IMR-90 (cell line): ENCODE results near the gene SLC6A6. TPM values are rescaled to one million over a fixed set of nuclear protein-coding genes. Genes with fewer than 3 reads are reported as not detected.

Experiments used
- ATAC-seq: fragments of 200-7000 bp; cut with Tn5 transposase; 2 replicates; pipeline ENCODE4 v1.9.1; 2020; ENCODE audit warnings: low read depth, mild to moderate bottlenecking, moderate library complexity
- BruUV-seq: library from RNA; stranded (reverse); fragments of 400-500 nt; replicated peaks from 2 replicates; lab custom pipeline; 2021; lab: Mats Ljungman, UMichigan
- CTCF ChIA-PET: fragments of 300-600 bp; formaldehyde crosslinking; extraction: SDS; loops from one replicate; lab custom pipeline; 2021; ENCODE audit warnings: antibody characterized with exemption; lab: Yijun Ruan, JAX
- POLR2A ChIA-PET: fragments of 300-600 bp; sonication (Branson Sonifier 250); formaldehyde crosslinking; loops from one replicate; lab custom pipeline; 2022; ENCODE audit warnings: antibody characterized with exemption; ENCODE audit not compliant: unreplicated experiment; lab: Charles Lee
- DNase-seq: peaks from one replicate; pipeline ENCODE4 v3.0.0; 2013
- H2AFZ ChIP-seq: replicated peaks from 2 replicates; pipeline ENCODE3; 2013; ENCODE audit warnings: low read length, mild to moderate bottlenecking; ENCODE audit not compliant: poor library complexity
- H2AK5ac ChIP-seq: 2 replicates; pipeline ENCODE4 v1.6.1; 2013; ENCODE audit warnings: low read depth, low read length, inconsistent platforms
- H2AK9ac ChIP-seq: replicated peaks from 2 replicates; pipeline ENCODE3; 2013; ENCODE audit warnings: mild to moderate bottlenecking, low read depth, low read length, moderate library complexity; ENCODE audit not compliant: poor library complexity
- H2BK120ac ChIP-seq: 2 replicates; pipeline ENCODE4 v1.6.1; 2013; ENCODE audit warnings: low read depth, low read length, inconsistent platforms
- H2BK15ac ChIP-seq: 3 replicates; pipeline ENCODE4 v1.6.1; 2013; ENCODE audit warnings: low read depth, low read length, inconsistent platforms
- H2BK20ac ChIP-seq: 2 replicates; pipeline ENCODE4 v1.6.1; 2013; ENCODE audit warnings: low read depth, mild to moderate bottlenecking, inconsistent platforms, low read length, moderate library complexity
- H2BK5ac ChIP-seq: 2 replicates; pipeline ENCODE4 v1.6.1; 2013; ENCODE audit warnings: mild to moderate bottlenecking, low read depth, low read length, inconsistent platforms; ENCODE audit not compliant: poor library complexity, severe bottlenecking
- H3K14ac ChIP-seq: replicated peaks from 2 replicates; pipeline ENCODE4 v1.6.1; 2013; ENCODE audit warnings: low read depth, low read length, inconsistent platforms
- H3K18ac ChIP-seq: 2 replicates; pipeline ENCODE4 v1.6.1; 2013; ENCODE audit warnings: low read depth, low read length, control low read depth
- H3K23ac ChIP-seq: 2 replicates; pipeline ENCODE4 v1.6.1; 2013; ENCODE audit warnings: low read depth, low read length, inconsistent platforms
- H3K27ac ChIP-seq: 2 replicates; pipeline ENCODE4 v1.5.1; 2013; ENCODE audit warnings: mild to moderate bottlenecking, control low read depth, low read length; ENCODE audit not compliant: insufficient read depth
- H3K27me3 ChIP-seq: 2 replicates; pipeline ENCODE4 v1.6.1; 2013; ENCODE audit warnings: low read length; ENCODE audit not compliant: control insufficient read depth, insufficient read depth
- H3K36me3 ChIP-seq: 2 replicates; pipeline ENCODE4 v1.6.1; 2013; ENCODE audit warnings: low read length, mixed read lengths; ENCODE audit not compliant: control insufficient read depth, insufficient read depth
- H3K4ac ChIP-seq: 2 replicates; pipeline ENCODE4 v1.6.1; 2013; ENCODE audit warnings: low read depth, low read length, inconsistent platforms
- H3K4me1 ChIP-seq: 2 replicates; pipeline ENCODE4 v1.6.1; 2013; ENCODE audit warnings: low read length, mixed read lengths; ENCODE audit not compliant: control insufficient read depth, insufficient read depth
- H3K4me2 ChIP-seq: 2 replicates; pipeline ENCODE4 v1.6.1; 2013; ENCODE audit warnings: low read depth, mild to moderate bottlenecking, control low read depth, low read length, moderate library complexity
- H3K4me3 ChIP-seq: 2 replicates; pipeline ENCODE4 v1.5.1; 2013; ENCODE audit warnings: low read depth, mild to moderate bottlenecking, control low read depth, low read length, moderate library complexity; ENCODE audit not compliant: insufficient read depth
- H3K56ac ChIP-seq: 2 replicates; pipeline ENCODE4 v1.6.1; 2013; ENCODE audit warnings: low read length, inconsistent platforms; ENCODE audit not compliant: insufficient read depth; ENCODE audit errors: extremely low read depth
- H3K79me1 ChIP-seq, 2 experiments: 2 replicates each; pipeline ENCODE4 v1.6.1; 2013; ENCODE audit warnings: low read length in 2 of 2, inconsistent platforms in 1 of 2, low read depth in 1 of 2
- H3K9ac ChIP-seq: 2 replicates; pipeline ENCODE4 v1.6.1; 2013; ENCODE audit warnings: low read depth, low read length, control low read depth
- H3K9me1 ChIP-seq: 2 replicates; pipeline ENCODE4 v1.6.1; 2013; ENCODE audit warnings: low read length, inconsistent platforms; ENCODE audit not compliant: insufficient read depth
- H3K9me3 ChIP-seq: 2 replicates; pipeline ENCODE4 v1.6.1; 2013; ENCODE audit warnings: low read length; ENCODE audit not compliant: control insufficient read depth, insufficient read depth
- H4K20me1 ChIP-seq: 2 replicates; pipeline ENCODE4 v1.6.1; 2013; ENCODE audit warnings: low read length, inconsistent platforms; ENCODE audit not compliant: insufficient read depth
- H4K5ac ChIP-seq: 2 replicates; pipeline ENCODE4 v1.6.1; 2013; ENCODE audit warnings: mild to moderate bottlenecking, low read depth, low read length, control low read depth
- H4K8ac ChIP-seq, 2 experiments: 2 replicates each; pipeline ENCODE4 v1.6.1; 2013; ENCODE audit warnings: low read depth in 2 of 2, low read length in 2 of 2, control low read depth in 1 of 2, inconsistent platforms in 1 of 2
- H4K91ac ChIP-seq: 2 replicates; pipeline ENCODE4 v1.6.1; 2013; ENCODE audit warnings: low read depth, low read length, inconsistent platforms; ENCODE audit not compliant: insufficient read depth
- BHLHE40 ChIP-seq: fragments of 150-350 bp; IDR thresholded peaks from 2 replicates; pipeline ENCODE4 v1.6.1; 2016; ENCODE audit warnings: mild to moderate bottlenecking, low read depth, low read length
- CEBPB ChIP-seq: IDR thresholded peaks from 2 replicates; pipeline ENCODE4 v1.6.1; 2012; ENCODE audit warnings: low read depth, low read length, improper control_type of control experiment
- CHD1 ChIP-seq: IDR thresholded peaks from 2 replicates; pipeline ENCODE4 v1.6.1; 2012; ENCODE audit warnings: low read depth, low read length, improper control_type of control experiment
- MAZ ChIP-seq: IDR thresholded peaks from 2 replicates; pipeline ENCODE4 v1.6.1; 2012; ENCODE audit warnings: low read depth, mild to moderate bottlenecking, low read length, improper control_type of control experiment, moderate library complexity, borderline replicate concordance
- MXI1 ChIP-seq: IDR thresholded peaks from 2 replicates; pipeline ENCODE4 v1.6.1; 2012; ENCODE audit warnings: low read depth, mild to moderate bottlenecking, low read length, moderate library complexity, borderline replicate concordance
- RFX5 ChIP-seq: IDR thresholded peaks from 2 replicates; pipeline ENCODE4 v1.8.0; 2012; ENCODE audit warnings: low read depth, mild to moderate bottlenecking, low read length, moderate library complexity
- SMC3 ChIP-seq: fragments of 150-350 bp; IDR thresholded peaks from 2 replicates; pipeline ENCODE4 v1.6.1; 2016; ENCODE audit warnings: low read depth, mild to moderate bottlenecking, antibody characterized with exemption, low read length, moderate library complexity
- WGBS, 2 experiments: methylation state at CpG; one replicate each; pipeline versions ENCODE4 v1.1.5 to v1.1.7; 2013; ENCODE audit warnings: missing lambda C conversion rate in 2 of 2; ENCODE audit not compliant: insufficient read length in 1 of 2; ENCODE audit errors: extremely low coverage in 2 of 2; 5-methylcytosine and 5-hydroxymethylcytosine counted together
- dilution Hi-C: fragments of 300-500 bp; cut with HindIII; formaldehyde crosslinking; loops from one replicate; pipeline ENCODE4 v1.14.3; 2018; ENCODE audit warnings: low sequenced_read_pairs; ENCODE audit not compliant: unreplicated experiment
- in situ Hi-C: fragments of 300-500 bp; cut with MboI; formaldehyde crosslinking; loops from 3 replicates; pipeline ENCODE4 v1.14.3; 2019; ENCODE audit warnings: low sequenced_read_pairs, inconsistent platforms, mixed read lengths
- intact Hi-C: fragments of 100-400 bp; cut with micrococcal nuclease; formaldehyde crosslinking; loops from 2 replicates; pipeline ENCODE4 v1.10.0; 2022
- polyA plus RNA-seq, 3 experiments: library from polyadenylated mRNA; depleted of rRNA; stranded (reverse); fragments of >200 nt; gene quantifications; 2 replicates each; pipeline ENCODE4 v1.2.3, GENCODE V29; 2012; ENCODE audit warnings: low replicate concordance in 1 of 3
- total RNA-seq: library from RNA; depleted of rRNA; stranded (reverse); fragments of >200 nt; gene quantifications from 2 replicates; pipeline ENCODE4 v1.2.3, GENCODE V29; 2012

Gene SLC6A6
- total and polyA plus RNA-seq, 2 of the 4 experiments (the other 2 are of a cell fraction) = 29.9 to 39.4 TPM

- Histone ChIP-seq H2AK5ac (no peak overlapping the region; the same call in 1 of the 2 replicates), H3K23ac (no peak overlapping the region), H3K9ac (no peak overlapping the region), H2BK5ac (no peak overlapping the region), H3K27ac (no peak overlapping the region), H3K18ac (no peak overlapping the region), H3K79me1 (no peaks in the 10 kb centered on the region), H2BK15ac (no peak overlapping the region), H3K36me3 (no peaks in the 10 kb centered on the region), H4K20me1 (no peaks in the 10 kb centered on the region), H3K4ac (peak overlapping the region; percentile 51), H4K5ac (no peak overlapping the region), H3K4me1 (peaks cover 8% of the 10 kb centered on the region), H2BK20ac (no peak overlapping the region), H4K91ac (no peak overlapping the region), H2AK9ac (no peak overlapping the region), H3K27me3 (peaks cover 9% of the 10 kb centered on the region; the same call in 1 of the 2 replicates), H3K4me2 (no peak overlapping the region), H2AFZ (no peak overlapping the region), H3K56ac (no peak overlapping the region), H3K9me1 (peaks cover 3% of the 10 kb centered on the region; the same call in 1 of the 2 replicates), H3K14ac (no peak overlapping the region), H3K9me3 (no peaks in the 10 kb centered on the region), H2BK120ac (no peak overlapping the region), H3K4me3 (no peak overlapping the region), H4K8ac (no peak overlapping the region)
- intact Hi-C loops (no loop called here), in situ Hi-C loops (no loop called here), dilution Hi-C loops (no loop called here)
- 58 to 100% methylated on average over 2 to 11 of the region's 22 CpGs for WGBS, 2 experiments
- no peak for DNase-seq
- ChIA-PET CTCF (no interaction called here), POLR2A (no interaction called here)
- no TSS peak for BruUV-seq
- ATAC-seq = no peak
- TF ChIP-seq BHLHE40 (no peak), SMC3 (no peak), RFX5 (no peak), CEBPB (no peak), MAZ (no peak), CHD1 (no peak), MXI1 (no peak)
Observed at GRCh38 chr3:14366915-14367823, 35.2 kb upstream of the SLC6A6 start.
